GM12878 (cell line): ENCODE data around the gene AP1M2.

Source experiments
- CHD2 ChIP-seq: IDR thresholded peaks from 2 replicates; pipeline ENCODE4 v1.6.1; 2011; ENCODE audit warnings: low read depth, low read length, improper control_type of control experiment, borderline replicate concordance
- ESRRA ChIP-seq: IDR thresholded peaks from 2 replicates; pipeline ENCODE4 v1.6.1; 2012; ENCODE audit warnings: mild to moderate bottlenecking, low read length, improper control_type of control experiment
- FOXM1 ChIP-seq: IDR thresholded peaks from 2 replicates; pipeline ENCODE4 v1.6.1; 2012; ENCODE audit warnings: low read depth, mild to moderate bottlenecking, inconsistent platforms, low read length, moderate library complexity
- POLR2A ChIP-seq: IDR thresholded peaks from 2 replicates; pipeline ENCODE4 v1.6.1; 2011; ENCODE audit warnings: low read depth, mild to moderate bottlenecking, low read length
- SRF ChIP-seq, 2 experiments: IDR thresholded peaks; 2 replicates each; pipeline ENCODE4 v1.6.1; 2011; ENCODE audit warnings: low read depth in 2 of 2, low read length in 2 of 2, mild to moderate bottlenecking in 1 of 2, moderate library complexity in 1 of 2
- TF ChIP-seq, protein P1 (sequence below), 3 experiments: IDR thresholded peaks in 2 of 3; conservative IDR thresholded peaks in 1 of 3; 2 replicates each; pipeline ENCODE4 v1.5.1; 2011; ENCODE audit warnings: low read depth in 3 of 3, low read length in 3 of 3, mild to moderate bottlenecking in 3 of 3, control low read depth in 2 of 3, moderate library complexity in 2 of 3, inconsistent platforms in 1 of 3, mixed read lengths in 1 of 3; ENCODE audit not compliant: control insufficient read depth in 2 of 3, insufficient read depth in 1 of 3; ENCODE audit errors: extremely low read depth in 1 of 3
- TF ChIP-seq, protein P2 (sequence below): IDR thresholded peaks from 2 replicates; pipeline ENCODE4 v1.6.1; 2011; ENCODE audit warnings: low read depth, low read length, improper control_type of control experiment, borderline replicate concordance
- TF ChIP-seq, protein P3 (sequence below): IDR thresholded peaks from 2 replicates; pipeline ENCODE4 v1.6.1; 2012; ENCODE audit warnings: mild to moderate bottlenecking, low read depth, low read length
- TF ChIP-seq, protein P4 (sequence below): fragments of 450-650 bp; IDR thresholded peaks from 2 replicates; pipeline ENCODE4 v1.6.1; 2017; ENCODE audit warnings: mild to moderate bottlenecking

DNA sequence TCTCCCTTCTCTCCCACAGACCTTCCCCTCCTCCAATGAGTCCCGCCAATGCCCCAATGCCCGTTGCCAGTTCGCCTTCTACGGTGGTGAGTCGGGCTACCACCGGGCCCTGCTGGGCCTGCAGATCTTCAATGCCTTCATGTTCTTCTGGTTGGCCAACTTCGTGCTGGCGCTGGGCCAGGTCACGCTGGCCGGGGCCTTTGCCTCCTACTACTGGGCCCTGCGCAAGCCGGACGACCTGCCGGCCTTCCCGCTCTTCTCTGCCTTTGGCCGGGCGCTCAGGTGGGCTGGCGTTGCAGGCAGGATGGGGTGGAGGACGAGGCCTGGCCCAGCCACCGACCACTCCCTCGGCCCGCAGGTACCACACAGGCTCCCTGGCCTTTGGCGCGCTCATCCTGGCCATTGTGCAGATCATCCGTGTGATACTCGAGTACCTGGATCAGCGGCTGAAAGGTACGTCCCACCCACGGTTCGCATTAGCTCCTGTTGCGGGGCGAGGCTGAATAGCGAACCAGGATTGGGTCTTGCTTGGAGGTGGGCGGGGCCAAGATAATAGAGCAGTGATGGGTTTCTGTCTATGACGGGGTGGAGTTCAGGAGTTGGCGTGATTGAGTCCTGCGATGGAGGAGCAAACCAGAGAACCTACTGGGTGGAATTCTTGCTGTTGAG is 49.3 kb upstream of the AP1M2 start:
- TF ChIP-seq, protein P1, sequence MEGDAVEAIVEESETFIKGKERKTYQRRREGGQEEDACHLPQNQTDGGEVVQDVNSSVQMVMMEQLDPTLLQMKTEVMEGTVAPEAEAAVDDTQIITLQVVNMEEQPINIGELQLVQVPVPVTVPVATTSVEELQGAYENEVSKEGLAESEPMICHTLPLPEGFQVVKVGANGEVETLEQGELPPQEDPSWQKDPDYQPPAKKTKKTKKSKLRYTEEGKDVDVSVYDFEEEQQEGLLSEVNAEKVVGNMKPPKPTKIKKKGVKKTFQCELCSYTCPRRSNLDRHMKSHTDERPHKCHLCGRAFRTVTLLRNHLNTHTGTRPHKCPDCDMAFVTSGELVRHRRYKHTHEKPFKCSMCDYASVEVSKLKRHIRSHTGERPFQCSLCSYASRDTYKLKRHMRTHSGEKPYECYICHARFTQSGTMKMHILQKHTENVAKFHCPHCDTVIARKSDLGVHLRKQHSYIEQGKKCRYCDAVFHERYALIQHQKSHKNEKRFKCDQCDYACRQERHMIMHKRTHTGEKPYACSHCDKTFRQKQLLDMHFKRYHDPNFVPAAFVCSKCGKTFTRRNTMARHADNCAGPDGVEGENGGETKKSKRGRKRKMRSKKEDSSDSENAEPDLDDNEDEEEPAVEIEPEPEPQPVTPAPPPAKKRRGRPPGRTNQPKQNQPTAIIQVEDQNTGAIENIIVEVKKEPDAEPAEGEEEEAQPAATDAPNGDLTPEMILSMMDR (IDR thresholded peaks at IDR 0.05 in 2 of 3, conservative IDR thresholded peaks at IDR 0.05 in 1 of 3; ENCODE audit: control insufficient read depth in 2 of 3, extremely low read depth in 1 of 3, insufficient read depth in 1 of 3, low read depth in 3 of 3, low read length in 3 of 3): no peak
- TF ChIP-seq FOXM1: no peak
- TF ChIP-seq POLR2A: no peak
- TF ChIP-seq ESRRA: no peak
- TF ChIP-seq SRF (IDR thresholded peaks at IDR 0.05; ENCODE audit: low read depth in 2 of 2, low read length in 2 of 2): no peak
- TF ChIP-seq CHD2: no peak
- TF ChIP-seq, protein P2, sequence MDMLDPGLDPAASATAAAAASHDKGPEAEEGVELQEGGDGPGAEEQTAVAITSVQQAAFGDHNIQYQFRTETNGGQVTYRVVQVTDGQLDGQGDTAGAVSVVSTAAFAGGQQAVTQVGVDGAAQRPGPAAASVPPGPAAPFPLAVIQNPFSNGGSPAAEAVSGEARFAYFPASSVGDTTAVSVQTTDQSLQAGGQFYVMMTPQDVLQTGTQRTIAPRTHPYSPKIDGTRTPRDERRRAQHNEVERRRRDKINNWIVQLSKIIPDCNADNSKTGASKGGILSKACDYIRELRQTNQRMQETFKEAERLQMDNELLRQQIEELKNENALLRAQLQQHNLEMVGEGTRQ: no peak
- TF ChIP-seq, protein P3, sequence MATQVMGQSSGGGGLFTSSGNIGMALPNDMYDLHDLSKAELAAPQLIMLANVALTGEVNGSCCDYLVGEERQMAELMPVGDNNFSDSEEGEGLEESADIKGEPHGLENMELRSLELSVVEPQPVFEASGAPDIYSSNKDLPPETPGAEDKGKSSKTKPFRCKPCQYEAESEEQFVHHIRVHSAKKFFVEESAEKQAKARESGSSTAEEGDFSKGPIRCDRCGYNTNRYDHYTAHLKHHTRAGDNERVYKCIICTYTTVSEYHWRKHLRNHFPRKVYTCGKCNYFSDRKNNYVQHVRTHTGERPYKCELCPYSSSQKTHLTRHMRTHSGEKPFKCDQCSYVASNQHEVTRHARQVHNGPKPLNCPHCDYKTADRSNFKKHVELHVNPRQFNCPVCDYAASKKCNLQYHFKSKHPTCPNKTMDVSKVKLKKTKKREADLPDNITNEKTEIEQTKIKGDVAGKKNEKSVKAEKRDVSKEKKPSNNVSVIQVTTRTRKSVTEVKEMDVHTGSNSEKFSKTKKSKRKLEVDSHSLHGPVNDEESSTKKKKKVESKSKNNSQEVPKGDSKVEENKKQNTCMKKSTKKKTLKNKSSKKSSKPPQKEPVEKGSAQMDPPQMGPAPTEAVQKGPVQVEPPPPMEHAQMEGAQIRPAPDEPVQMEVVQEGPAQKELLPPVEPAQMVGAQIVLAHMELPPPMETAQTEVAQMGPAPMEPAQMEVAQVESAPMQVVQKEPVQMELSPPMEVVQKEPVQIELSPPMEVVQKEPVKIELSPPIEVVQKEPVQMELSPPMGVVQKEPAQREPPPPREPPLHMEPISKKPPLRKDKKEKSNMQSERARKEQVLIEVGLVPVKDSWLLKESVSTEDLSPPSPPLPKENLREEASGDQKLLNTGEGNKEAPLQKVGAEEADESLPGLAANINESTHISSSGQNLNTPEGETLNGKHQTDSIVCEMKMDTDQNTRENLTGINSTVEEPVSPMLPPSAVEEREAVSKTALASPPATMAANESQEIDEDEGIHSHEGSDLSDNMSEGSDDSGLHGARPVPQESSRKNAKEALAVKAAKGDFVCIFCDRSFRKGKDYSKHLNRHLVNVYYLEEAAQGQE: no peak
- TF ChIP-seq, protein P4, sequence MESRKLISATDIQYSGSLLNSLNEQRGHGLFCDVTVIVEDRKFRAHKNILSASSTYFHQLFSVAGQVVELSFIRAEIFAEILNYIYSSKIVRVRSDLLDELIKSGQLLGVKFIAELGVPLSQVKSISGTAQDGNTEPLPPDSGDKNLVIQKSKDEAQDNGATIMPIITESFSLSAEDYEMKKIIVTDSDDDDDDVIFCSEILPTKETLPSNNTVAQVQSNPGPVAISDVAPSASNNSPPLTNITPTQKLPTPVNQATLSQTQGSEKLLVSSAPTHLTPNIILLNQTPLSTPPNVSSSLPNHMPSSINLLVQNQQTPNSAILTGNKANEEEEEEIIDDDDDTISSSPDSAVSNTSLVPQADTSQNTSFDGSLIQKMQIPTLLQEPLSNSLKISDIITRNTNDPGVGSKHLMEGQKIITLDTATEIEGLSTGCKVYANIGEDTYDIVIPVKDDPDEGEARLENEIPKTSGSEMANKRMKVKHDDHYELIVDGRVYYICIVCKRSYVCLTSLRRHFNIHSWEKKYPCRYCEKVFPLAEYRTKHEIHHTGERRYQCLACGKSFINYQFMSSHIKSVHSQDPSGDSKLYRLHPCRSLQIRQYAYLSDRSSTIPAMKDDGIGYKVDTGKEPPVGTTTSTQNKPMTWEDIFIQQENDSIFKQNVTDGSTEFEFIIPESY: no peak
